Uterus (tissue), 2 donors: ENCODE data around the gene CLIC1.

Source experiments
- CTCF ChIP-seq, 4 experiments: fragments of 200-600 bp in 2 of 4; fragments of 450-650 bp in 2 of 4; sonication (generic) in 2 of 4; IDR thresholded peaks; one replicate each; pipeline ENCODE4 v1.5.1; 2016 to 2019; ENCODE audit warnings: antibody characterized with exemption in 4 of 4, mild to moderate bottlenecking in 2 of 4, moderate library complexity in 1 of 4
- POLR2A ChIP-seq, 2 donors: fragments of 450-650 bp; IDR thresholded peaks; one replicate each; pipeline ENCODE4 v1.6.1; 2016; ENCODE audit warnings: antibody characterized with exemption in 2 of 2, mild to moderate bottlenecking in 1 of 2, moderate library complexity in 1 of 2

GRCh38 chr6:31752739-31753319 lies 16.5 kb upstream of the CLIC1 start:
- TF ChIP-seq CTCF (IDR thresholded peaks at IDR 0.05) (no peak), POLR2A (IDR thresholded peaks at IDR 0.05) (no peak)
